Right lobe of liver (tissue), 6 donors: ENCODE measurements around the gene BCKDHB. TPM values are rescaled to one million over a fixed set of nuclear protein-coding genes. Genes with fewer than 3 reads are reported as not detected.

Experiments used
- ATAC-seq, 4 donors: fragments of 200-7000 bp; cut with Tn5 transposase; one replicate each; pipeline ENCODE4 v1.9.1; 2020; ENCODE audit warnings: mild to moderate bottlenecking in 4 of 4, moderate library complexity in 4 of 4
- DNase-seq, 3 donors: peaks; one replicate each; pipeline ENCODE4 v3.0.0-alpha.2; 2020
- H3K27ac ChIP-seq, 3 donors: fragments of 200-600 bp; one replicate each; pipeline ENCODE4 v1.8.0; 2022
- H3K27me3 ChIP-seq, 2 donors: fragments of 200-600 bp; one replicate each; pipeline ENCODE4 v1.8.0; 2022
- H3K36me3 ChIP-seq, 4 donors: fragments of 200-600 bp; sonication (generic) in 1 of 4; one replicate each; pipeline versions ENCODE4 v1.5.1 to v1.8.0; 2017 to 2022; ENCODE audit warnings: control low read depth in 1 of 4
- H3K4me1 ChIP-seq, 4 donors: fragments of 200-600 bp; sonication (generic) in 1 of 4; one replicate each; pipeline versions ENCODE4 v1.5.1 to v1.8.0; 2017 to 2022; ENCODE audit warnings: control low read depth in 1 of 4
- H3K4me3 ChIP-seq, 3 donors: fragments of 200-600 bp; one replicate each; pipeline ENCODE4 v1.8.0; 2022
- H3K9me3 ChIP-seq, 4 donors: fragments of 200-600 bp; sonication (generic) in 1 of 4; one replicate each; pipeline versions ENCODE4 v1.5.1 to v1.8.0; 2017 to 2022; ENCODE audit warnings: control low read depth in 1 of 4
- CTCF ChIP-seq, 4 donors: fragments of 200-600 bp in 3 of 4; fragments of 450-650 bp in 1 of 4; IDR thresholded peaks; one replicate each; pipeline versions ENCODE4 v1.5.1 to v1.8.0; 2016 to 2022; ENCODE audit warnings: antibody characterized with exemption in 4 of 4, mild to moderate bottlenecking in 2 of 4
- POLR2A ChIP-seq: fragments of 450-650 bp; IDR thresholded peaks from one replicate; pipeline ENCODE4 v1.6.1; 2017; ENCODE audit warnings: antibody characterized with exemption, mild to moderate bottlenecking
- WGBS: methylation state at CpG from one replicate; pipeline ENCODE4 v1.1.6; 2018; ENCODE audit warnings: low coverage, low lambda C conversion rate; ENCODE audit not compliant: insufficient coverage; ENCODE audit errors: missing lambda C conversion rate; 5-methylcytosine and 5-hydroxymethylcytosine counted together
- intact Hi-C, 2 donors: fragments of 100-400 bp; cut with DNase I; formaldehyde crosslinking; loops; one replicate each; pipeline versions ENCODE4 v1.11.2 to v1.14.1; 2022
- total RNA-seq, 6 experiments: library from RNA; depleted of rRNA in 2 of 6; stranded (reverse); fragments of >200 nt in 2 of 6; fragmentation: NEBNext Ultra II Directional in 3 of 6; extraction: Animal tissue kit (Norgen Biotek cat#: 25700) in 3 of 6; gene quantifications; one replicate each; pipeline versions ENCODE4 v1.1.0 to v1.2.4, GENCODE V29; 2016 to 2023
- donor health status: DM: no; HTN: yes; CAD: no.
- donor health status: DM: no; HTN: no; CAD: no.
- donor health status: DM: no; HTN: no; CAD: no.
- donor health status: DM: no; HTN: yes; CAD: no.
- donor health status: DM: no; HTN: yes; CAD: no.

Gene BCKDHB
- total RNA-seq, 6 experiments from 2014 or later = 22.1 to 57.2 (median 43.9) TPM

GRCh38 chr6:80215063-80215462 is 108.6 kb downstream of the BCKDHB start:
- Histone ChIP-seq H3K27me3 (no peaks in the 10 kb centered on the region), H3K9me3 (no peaks in the 10 kb centered on the region), H3K4me3 (no peak overlapping the region), H3K27ac (no peak overlapping the region), H3K4me1 (no peaks in the 10 kb centered on the region), H3K36me3 (no peaks in the 10 kb centered on the region)
- no peak for ATAC-seq
- TF ChIP-seq CTCF (IDR thresholded peaks at IDR 0.05) (no peak), POLR2A (no peak)
- no peak for DNase-seq
- intact Hi-C loops = no loop called here
- 100% methylated on average over 1 of the region's 1 CpG for WGBS

- no peak overlapping the region for H3K27ac ChIP-seq
- H3K27me3 ChIP-seq = no peaks in the 10 kb centered on the region
- no peaks in the 10 kb centered on the region for H3K4me1 ChIP-seq
- DNase-seq = no peak
- no peaks in the 10 kb centered on the region for H3K9me3 ChIP-seq
- TF ChIP-seq POLR2A (no peak), CTCF (IDR thresholded peaks at IDR 0.05) (no peak)
- 95% methylated on average over 2 of the region's 6 CpGs for WGBS
- intact Hi-C loops = no loop called here
- no peak for ATAC-seq
- no peak overlapping the region for H3K4me3 ChIP-seq
- no peaks in the 10 kb centered on the region for H3K36me3 ChIP-seq
Observed at GRCh38 chr6:80217794-80218193, 111.3 kb downstream of the BCKDHB start.

- 85% methylated on average over 3 of the region's 3 CpGs for WGBS
- ATAC-seq (peak in 1 of 4 donors; percentile 50), DNase-seq (no peak)
- Histone ChIP-seq H3K27me3 (no peaks in the 10 kb centered on the region), H3K4me3 (no peak overlapping the region), H3K27ac (no peak overlapping the region), H3K9me3 (no peaks in the 10 kb centered on the region), H3K4me1 (no peaks in the 10 kb centered on the region), H3K36me3 (peaks cover 0 to 7% (median 0%) of the 10 kb centered on the region in 4 donors)
- TF ChIP-seq CTCF (IDR thresholded peaks at IDR 0.05) = no peak
- no peak for TF ChIP-seq POLR2A
- intact Hi-C loops = no loop called here
Observed at GRCh38 chr6:80223743-80224212, 117.3 kb downstream of the BCKDHB start.

GRCh38 chr6:80226151-80226550 is 119.7 kb downstream of the BCKDHB start:
- no peaks in the 10 kb centered on the region for H3K9me3 ChIP-seq
- DNase-seq (no peak), ATAC-seq (no peak)
- no peak overlapping the region for H3K27ac ChIP-seq
- no peaks in the 10 kb centered on the region for H3K27me3 ChIP-seq
- intact Hi-C loops = no loop called here
- H3K4me1 ChIP-seq = no peaks in the 10 kb centered on the region
- WGBS = 91% methylated on average over 3 of the region's 3 CpGs
- TF ChIP-seq CTCF (IDR thresholded peaks at IDR 0.05) = no peak
- TF ChIP-seq POLR2A = no peak
- H3K4me3 ChIP-seq = no peak overlapping the region
- peaks cover 0 to 7% (median 0%) of the 10 kb centered on the region in 4 donors for H3K36me3 ChIP-seq

GRCh38 chr6:80226699-80227098 is 120.2 kb downstream of the BCKDHB start:
- 97% methylated on average over 5 of the region's 5 CpGs for WGBS
- ATAC-seq (no peak), DNase-seq (no peak)
- Histone ChIP-seq H3K27ac (no peak overlapping the region), H3K9me3 (no peaks in the 10 kb centered on the region), H3K4me3 (no peak overlapping the region), H3K4me1 (no peaks in the 10 kb centered on the region), H3K27me3 (no peaks in the 10 kb centered on the region), H3K36me3 (peaks cover 0 to 7% (median 0%) of the 10 kb centered on the region in 4 donors)
- intact Hi-C loops = no loop called here
- TF ChIP-seq POLR2A = no peak
- TF ChIP-seq CTCF (IDR thresholded peaks at IDR 0.05) = no peak
